ENCODE measurements around the gene CD22. TPM values are rescaled to one million over a fixed set of nuclear protein-coding genes. Genes with fewer than 3 reads are reported as not detected.

Gene CD22
- total and polyA plus RNA-seq, 3 donors from 2014 or later = 10.1 to 15.0 (median 15.0) TPM

GRCh38 chr19:35327642-35328041 is 1.3 kb upstream of the CD22 start:
- Histone ChIP-seq H3K36me3 (ENCODE audit: low read depth, missing control alignments) (no peaks in the 10 kb centered on the region), H3K4me3 (no peak overlapping the region), H3K27ac (no peak overlapping the region), H3K27me3 (no peaks in the 10 kb centered on the region), H3K9me3 (no peaks in the 10 kb centered on the region), H3K4me1 (no peaks in the 10 kb centered on the region)
- no peak for DNase-seq
- 81 to 85% methylated on average over 4 of the region's 4 CpGs for WGBS, 2 donors
- TF ChIP-seq POLR2A (IDR thresholded peaks at IDR 0.05) (no peak), CTCF (IDR thresholded peaks at IDR 0.05) (no peak)
- intact Hi-C loops (cut with DNase I; ENCODE audit: low total_unique reads) = no loop called here

GRCh38 chr19:35329323-35329722 is 336 bp downstream of the CD22 start:
- H3K4me1 ChIP-seq = no peaks in the 10 kb centered on the region
- no peaks in the 10 kb centered on the region for H3K36me3 ChIP-seq (ENCODE audit: low read depth, missing control alignments)
- H3K4me3 ChIP-seq = no peak overlapping the region
- no peak for DNase-seq
- no peaks in the 10 kb centered on the region for H3K9me3 ChIP-seq
- H3K27me3 ChIP-seq = no peaks in the 10 kb centered on the region
- WGBS, 2 donors = 91 to 97% methylated on average over 4 of the region's 4 CpGs
- intact Hi-C loops (cut with DNase I; ENCODE audit: low total_unique reads) = no loop called here
- H3K27ac ChIP-seq = no peak overlapping the region
- no peak for TF ChIP-seq CTCF (IDR thresholded peaks at IDR 0.05)
- TF ChIP-seq POLR2A (IDR thresholded peaks at IDR 0.05) = no peak

- Histone ChIP-seq H3K4me3 (no peak overlapping the region), H3K27ac (no peak overlapping the region), H3K9me3 (no peaks in the 10 kb centered on the region), H3K27me3 (no peaks in the 10 kb centered on the region), H3K36me3 (ENCODE audit: low read depth, missing control alignments) (no peaks in the 10 kb centered on the region), H3K4me1 (no peaks in the 10 kb centered on the region)
- no peak for DNase-seq
- 74 to 80% methylated on average over 7 of the region's 7 CpGs for WGBS, 2 donors
- intact Hi-C loops (cut with DNase I; ENCODE audit: low total_unique reads) = no loop called here
- TF ChIP-seq POLR2A (IDR thresholded peaks at IDR 0.05) (no peak), CTCF (IDR thresholded peaks at IDR 0.05) (no peak)
These were observed 1.5 kb downstream of the CD22 start for GRCh38 chr19:35330475-35330874.

- no peak for DNase-seq
- H3K27me3 ChIP-seq = no peaks in the 10 kb centered on the region
- no peaks in the 10 kb centered on the region for H3K36me3 ChIP-seq (ENCODE audit: low read depth, missing control alignments)
- H3K27ac ChIP-seq = no peak overlapping the region
- WGBS, 2 donors = 89 to 93% methylated on average over 13 to 14 of the region's 14 CpGs
- no peaks in the 10 kb centered on the region for H3K9me3 ChIP-seq
- TF ChIP-seq POLR2A (IDR thresholded peaks at IDR 0.05) = no peak
- no peak for TF ChIP-seq CTCF (IDR thresholded peaks at IDR 0.05)
- no peaks in the 10 kb centered on the region for H3K4me1 ChIP-seq
- H3K4me3 ChIP-seq = no peak overlapping the region
- intact Hi-C loops (cut with DNase I; ENCODE audit: low total_unique reads) = no loop called here
These were observed 2.7 kb downstream of the CD22 start for GRCh38 chr19:35331551-35332214.

GRCh38 chr19:35332817-35333216 is 3.8 kb downstream of the CD22 start:
- Histone ChIP-seq H3K27ac (no peak overlapping the region), H3K4me1 (no peaks in the 10 kb centered on the region), H3K4me3 (no peak overlapping the region), H3K9me3 (no peaks in the 10 kb centered on the region), H3K36me3 (ENCODE audit: low read depth, missing control alignments) (no peaks in the 10 kb centered on the region), H3K27me3 (no peaks in the 10 kb centered on the region)
- DNase-seq = no peak
- TF ChIP-seq POLR2A (IDR thresholded peaks at IDR 0.05) (no peak), CTCF (IDR thresholded peaks at IDR 0.05) (no peak)
- WGBS, 2 donors = 79 to 85% methylated on average over 12 of the region's 12 CpGs
- intact Hi-C loops (cut with DNase I; ENCODE audit: low total_unique reads) = no loop called here
